SK-N-SH treated with all-trans-retinoic acid at 6 μM for 48 hours (cell line): Measurements from ENCODE around the gene HASPIN.
A peak's percentile ranks its signal among the peaks of the same experiment; 100 is the strongest.

Experiments
- ATAC-seq: fragments of 200-7000 bp; cut with Tn5 transposase; 3 replicates; pipeline ENCODE4 v1.9.1; 2020; ENCODE audit warnings: mild to moderate bottlenecking, moderate library complexity
- BACH2 ChIP-seq: fragments of 250-450 bp; sonication (Bioruptor Pico); IDR thresholded peaks from 2 replicates; pipeline ENCODE4 v1.9.0; 2021; ENCODE audit warnings: mild to moderate bottlenecking, borderline replicate concordance
- ESRRG ChIP-seq: fragments of 250-450 bp; sonication (Bioruptor Pico); IDR thresholded peaks from 2 replicates; pipeline ENCODE4 v1.6.1; 2021; ENCODE audit warnings: mild to moderate bottlenecking
- GLIS3 ChIP-seq: fragments of 250-450 bp; sonication (Bioruptor Pico); IDR thresholded peaks from 2 replicates; pipeline ENCODE4 v1.5.0; 2020; ENCODE audit warnings: mild to moderate bottlenecking, moderate library complexity
- OSR1 ChIP-seq: fragments of 250-450 bp; sonication (Bioruptor Pico); IDR thresholded peaks from 2 replicates; pipeline ENCODE4 v1.8.0; 2022; ENCODE audit warnings: moderate library complexity, mild to moderate bottlenecking, inconsistent platforms
- PPARA ChIP-seq: fragments of 250-450 bp; sonication (Bioruptor Pico); IDR thresholded peaks from 2 replicates; pipeline ENCODE4 v1.5.0; 2020; ENCODE audit warnings: mild to moderate bottlenecking, borderline replicate concordance
- TCF4 ChIP-seq: fragments of 250-450 bp; sonication (Bioruptor Pico); IDR thresholded peaks from 2 replicates; pipeline ENCODE4 v1.8.0; 2021; ENCODE audit warnings: mild to moderate bottlenecking, moderate library complexity, borderline replicate concordance
- TOX ChIP-seq: fragments of 250-450 bp; sonication (Bioruptor Pico); IDR thresholded peaks from 2 replicates; pipeline ENCODE4 v1.8.0; 2021; ENCODE audit warnings: mild to moderate bottlenecking, moderate library complexity, borderline replicate concordance
- ZC3H10 ChIP-seq: fragments of 250-450 bp; sonication (Bioruptor Pico); IDR thresholded peaks from 2 replicates; pipeline ENCODE4 v1.5.1; 2021; ENCODE audit warnings: mild to moderate bottlenecking, moderate library complexity
- ZFP3 ChIP-seq: fragments of 250-450 bp; sonication (Bioruptor Pico); IDR thresholded peaks from 2 replicates; pipeline ENCODE4 v1.5.0; 2020; ENCODE audit warnings: mild to moderate bottlenecking, moderate library complexity
- ZFP30 ChIP-seq: fragments of 450-650 bp; formaldehyde crosslinking; IDR thresholded peaks from 2 replicates; pipeline ENCODE4 v1.5.0; 2022; ENCODE audit warnings: mild to moderate bottlenecking, moderate library complexity
- ZNF70 ChIP-seq: fragments of 450-650 bp; formaldehyde crosslinking; IDR thresholded peaks from 2 replicates; pipeline ENCODE4 v1.5.0; 2020; ENCODE audit warnings: mild to moderate bottlenecking, moderate library complexity
- TF ChIP-seq, protein P1 (sequence below): fragments of 250-450 bp; sonication (Bioruptor Pico); IDR thresholded peaks from 2 replicates; pipeline ENCODE4 v1.5.1; 2020; ENCODE audit warnings: low read depth, mild to moderate bottlenecking, moderate library complexity
- TF ChIP-seq, protein P2 (sequence below): fragments of 250-450 bp; sonication (Bioruptor Pico); IDR thresholded peaks from 2 replicates; pipeline ENCODE4 v1.8.0; 2021; ENCODE audit warnings: low read depth, mild to moderate bottlenecking, moderate library complexity, borderline replicate concordance
- TF ChIP-seq, protein P3 (sequence below): fragments of 250-450 bp; sonication (Bioruptor Pico); IDR thresholded peaks from 2 replicates; pipeline ENCODE4 v1.5.0; 2020; ENCODE audit warnings: mild to moderate bottlenecking, moderate library complexity
- TF ChIP-seq, protein P4 (sequence below): fragments of 250-450 bp; sonication (Bioruptor Pico); IDR thresholded peaks from 2 replicates; pipeline ENCODE4 v1.8.0; 2020; ENCODE audit warnings: mild to moderate bottlenecking, moderate library complexity, borderline replicate concordance

The HASPIN gene

DNA sequence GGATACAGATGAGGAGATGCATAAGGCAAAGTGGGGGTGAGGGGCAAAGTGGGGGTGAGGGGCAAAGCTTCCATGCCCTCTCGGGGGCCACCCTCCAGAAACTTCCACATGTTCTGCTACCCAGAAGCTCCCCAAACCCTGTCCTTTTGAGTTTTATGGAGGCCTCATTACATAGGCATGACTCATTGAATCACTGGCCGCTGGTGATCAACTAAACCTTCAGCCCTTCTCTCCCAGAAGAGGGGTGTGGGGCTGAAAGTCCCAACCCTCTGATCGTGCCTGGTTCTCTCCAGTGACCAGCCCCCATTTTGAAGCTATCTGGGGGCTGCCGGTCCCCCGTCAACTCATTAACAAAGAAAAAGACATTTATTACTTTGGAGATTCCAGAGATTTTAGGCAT lies 49.8 kb downstream of the HASPIN start:
- TF ChIP-seq ZNF70 (CRISPR knock-in tag) (no peak), OSR1 (CRISPR knock-in tag) (no peak), ESRRG (no peak), PPARA (CRISPR knock-in tag) (no peak), TOX (no peak), TCF4 (no peak), BACH2 (no peak), ZFP3 (CRISPR knock-in tag) (no peak), ZC3H10 (CRISPR knock-in tag) (no peak)
- TF ChIP-seq, protein P1, sequence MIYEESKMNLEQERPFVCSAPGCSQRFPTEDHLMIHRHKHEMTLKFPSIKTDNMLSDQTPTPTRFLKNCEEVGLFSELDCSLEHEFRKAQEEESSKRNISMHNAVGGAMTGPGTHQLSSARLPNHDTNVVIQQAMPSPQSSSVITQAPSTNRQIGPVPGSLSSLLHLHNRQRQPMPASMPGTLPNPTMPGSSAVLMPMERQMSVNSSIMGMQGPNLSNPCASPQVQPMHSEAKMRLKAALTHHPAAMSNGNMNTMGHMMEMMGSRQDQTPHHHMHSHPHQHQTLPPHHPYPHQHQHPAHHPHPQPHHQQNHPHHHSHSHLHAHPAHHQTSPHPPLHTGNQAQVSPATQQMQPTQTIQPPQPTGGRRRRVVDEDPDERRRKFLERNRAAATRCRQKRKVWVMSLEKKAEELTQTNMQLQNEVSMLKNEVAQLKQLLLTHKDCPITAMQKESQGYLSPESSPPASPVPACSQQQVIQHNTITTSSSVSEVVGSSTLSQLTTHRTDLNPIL (CRISPR knock-in tag) = no peak
- TF ChIP-seq, protein P2, sequence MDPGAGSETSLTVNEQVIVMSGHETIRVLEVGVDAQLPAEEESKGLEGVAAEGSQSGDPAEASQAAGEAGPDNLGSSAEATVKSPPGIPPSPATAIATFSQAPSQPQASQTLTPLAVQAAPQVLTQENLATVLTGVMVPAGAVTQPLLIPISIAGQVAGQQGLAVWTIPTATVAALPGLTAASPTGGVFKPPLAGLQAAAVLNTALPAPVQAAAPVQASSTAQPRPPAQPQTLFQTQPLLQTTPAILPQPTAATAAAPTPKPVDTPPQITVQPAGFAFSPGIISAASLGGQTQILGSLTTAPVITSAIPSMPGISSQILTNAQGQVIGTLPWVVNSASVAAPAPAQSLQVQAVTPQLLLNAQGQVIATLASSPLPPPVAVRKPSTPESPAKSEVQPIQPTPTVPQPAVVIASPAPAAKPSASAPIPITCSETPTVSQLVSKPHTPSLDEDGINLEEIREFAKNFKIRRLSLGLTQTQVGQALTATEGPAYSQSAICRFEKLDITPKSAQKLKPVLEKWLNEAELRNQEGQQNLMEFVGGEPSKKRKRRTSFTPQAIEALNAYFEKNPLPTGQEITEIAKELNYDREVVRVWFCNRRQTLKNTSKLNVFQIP = no peak
- TF ChIP-seq, protein P3, sequence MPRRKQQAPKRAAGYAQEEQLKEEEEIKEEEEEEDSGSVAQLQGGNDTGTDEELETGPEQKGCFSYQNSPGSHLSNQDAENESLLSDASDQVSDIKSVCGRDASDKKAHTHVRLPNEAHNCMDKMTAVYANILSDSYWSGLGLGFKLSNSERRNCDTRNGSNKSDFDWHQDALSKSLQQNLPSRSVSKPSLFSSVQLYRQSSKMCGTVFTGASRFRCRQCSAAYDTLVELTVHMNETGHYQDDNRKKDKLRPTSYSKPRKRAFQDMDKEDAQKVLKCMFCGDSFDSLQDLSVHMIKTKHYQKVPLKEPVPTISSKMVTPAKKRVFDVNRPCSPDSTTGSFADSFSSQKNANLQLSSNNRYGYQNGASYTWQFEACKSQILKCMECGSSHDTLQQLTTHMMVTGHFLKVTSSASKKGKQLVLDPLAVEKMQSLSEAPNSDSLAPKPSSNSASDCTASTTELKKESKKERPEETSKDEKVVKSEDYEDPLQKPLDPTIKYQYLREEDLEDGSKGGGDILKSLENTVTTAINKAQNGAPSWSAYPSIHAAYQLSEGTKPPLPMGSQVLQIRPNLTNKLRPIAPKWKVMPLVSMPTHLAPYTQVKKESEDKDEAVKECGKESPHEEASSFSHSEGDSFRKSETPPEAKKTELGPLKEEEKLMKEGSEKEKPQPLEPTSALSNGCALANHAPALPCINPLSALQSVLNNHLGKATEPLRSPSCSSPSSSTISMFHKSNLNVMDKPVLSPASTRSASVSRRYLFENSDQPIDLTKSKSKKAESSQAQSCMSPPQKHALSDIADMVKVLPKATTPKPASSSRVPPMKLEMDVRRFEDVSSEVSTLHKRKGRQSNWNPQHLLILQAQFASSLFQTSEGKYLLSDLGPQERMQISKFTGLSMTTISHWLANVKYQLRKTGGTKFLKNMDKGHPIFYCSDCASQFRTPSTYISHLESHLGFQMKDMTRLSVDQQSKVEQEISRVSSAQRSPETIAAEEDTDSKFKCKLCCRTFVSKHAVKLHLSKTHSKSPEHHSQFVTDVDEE (CRISPR knock-in tag) = no peak
- ATAC-seq = peak; percentile 92

DNA sequence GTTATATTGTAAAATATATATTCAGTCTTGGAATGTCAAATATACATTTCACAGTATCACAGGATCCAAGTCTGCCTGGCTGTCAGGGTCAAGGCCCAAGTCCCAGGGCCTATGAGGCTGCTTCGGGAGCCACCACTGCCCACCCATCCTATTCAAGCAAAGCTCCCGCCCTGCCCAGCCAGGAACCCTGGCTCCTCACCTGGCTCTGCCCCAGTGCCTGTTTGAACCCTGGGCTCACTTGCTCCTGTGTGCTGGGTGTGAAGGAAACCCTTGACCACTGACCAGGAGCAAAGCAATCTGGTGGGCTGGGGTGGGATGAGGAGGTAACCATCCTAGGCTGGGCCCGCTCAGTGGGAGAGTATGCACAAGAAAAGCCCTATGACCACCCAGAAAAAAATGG lies 50.3 kb downstream of the HASPIN start:
- ATAC-seq = no peak
- TF ChIP-seq, protein P4, sequence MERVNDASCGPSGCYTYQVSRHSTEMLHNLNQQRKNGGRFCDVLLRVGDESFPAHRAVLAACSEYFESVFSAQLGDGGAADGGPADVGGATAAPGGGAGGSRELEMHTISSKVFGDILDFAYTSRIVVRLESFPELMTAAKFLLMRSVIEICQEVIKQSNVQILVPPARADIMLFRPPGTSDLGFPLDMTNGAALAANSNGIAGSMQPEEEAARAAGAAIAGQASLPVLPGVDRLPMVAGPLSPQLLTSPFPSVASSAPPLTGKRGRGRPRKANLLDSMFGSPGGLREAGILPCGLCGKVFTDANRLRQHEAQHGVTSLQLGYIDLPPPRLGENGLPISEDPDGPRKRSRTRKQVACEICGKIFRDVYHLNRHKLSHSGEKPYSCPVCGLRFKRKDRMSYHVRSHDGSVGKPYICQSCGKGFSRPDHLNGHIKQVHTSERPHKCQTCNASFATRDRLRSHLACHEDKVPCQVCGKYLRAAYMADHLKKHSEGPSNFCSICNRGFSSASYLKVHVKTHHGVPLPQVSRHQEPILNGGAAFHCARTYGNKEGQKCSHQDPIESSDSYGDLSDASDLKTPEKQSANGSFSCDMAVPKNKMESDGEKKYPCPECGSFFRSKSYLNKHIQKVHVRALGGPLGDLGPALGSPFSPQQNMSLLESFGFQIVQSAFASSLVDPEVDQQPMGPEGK (CRISPR knock-in tag) = no peak
- TF ChIP-seq TCF4 (no peak), GLIS3 (CRISPR knock-in tag) (no peak), ZC3H10 (CRISPR knock-in tag) (no peak), ZFP30 (CRISPR knock-in tag) (no peak)
- TF ChIP-seq, protein P3 (CRISPR knock-in tag) = no peak
- TF ChIP-seq, protein P2 = no peak
- TF ChIP-seq, protein P1 (CRISPR knock-in tag) = no peak
